Neutrophil (primary cell): ENCODE data around the gene RAB15.

Experiments
- H3K27ac ChIP-seq: fragments of 200-600 bp; sonication (generic); 2 replicates; pipeline ENCODE4 v1.5.1; 2016; ENCODE audit warnings: mild to moderate bottlenecking, moderate library complexity
- H3K27me3 ChIP-seq: fragments of 200-600 bp; sonication (generic); 2 replicates; pipeline ENCODE4 v1.6.0; 2016; ENCODE audit warnings: mild to moderate bottlenecking
- H3K36me3 ChIP-seq: fragments of 200-600 bp; sonication (generic); 2 replicates; pipeline ENCODE4 v1.5.1; 2017
- H3K4me1 ChIP-seq, 2 experiments: fragments of 200-600 bp in 1 of 2; sonication (generic) in 1 of 2; 1 replicate in 1 of 2; 2 replicates in 1 of 2; pipeline versions ENCODE4 v1.5.1 to v1.6.1; 2013 to 2016; ENCODE audit warnings: low read depth in 1 of 2, low read length in 1 of 2, mild to moderate bottlenecking in 1 of 2, moderate library complexity in 1 of 2; ENCODE audit not compliant: control insufficient read depth in 1 of 2, insufficient read depth in 1 of 2
- H3K4me3 ChIP-seq, 2 experiments: fragments of 200-600 bp in 1 of 2; sonication (generic) in 1 of 2; 1 replicate in 1 of 2; 2 replicates in 1 of 2; pipeline ENCODE4 v1.5.1; 2013 to 2016; ENCODE audit warnings: low read depth in 1 of 2, low read length in 1 of 2, mild to moderate bottlenecking in 1 of 2, moderate library complexity in 1 of 2
- H3K9me3 ChIP-seq: fragments of 200-600 bp; sonication (generic); 2 replicates; pipeline ENCODE4 v1.5.1; 2016
- TF ChIP-seq, protein P1 (sequence below): fragments of 200-600 bp; sonication (generic); IDR thresholded peaks from 2 replicates; pipeline ENCODE4 v1.5.1; 2016; ENCODE audit warnings: antibody characterized with exemption

The RAB15 gene

DNA sequence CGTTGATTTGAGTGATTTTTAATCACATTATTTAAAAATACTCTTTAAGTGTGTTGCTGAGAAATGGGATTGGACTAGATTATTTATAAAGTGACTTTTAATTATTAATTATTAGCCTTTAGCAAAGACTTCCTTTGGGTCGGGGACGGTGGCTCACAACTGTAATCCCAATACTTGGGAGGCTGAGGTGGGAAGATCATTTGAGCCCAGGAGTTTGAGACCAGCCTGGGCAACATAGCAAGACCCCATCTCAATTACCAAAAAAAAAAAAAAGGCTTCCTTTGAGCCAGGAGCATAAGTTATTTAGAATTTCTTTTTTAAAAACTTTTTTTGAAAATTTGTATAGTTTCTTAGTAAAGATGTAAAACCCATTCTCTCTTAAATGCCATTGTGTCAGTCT, 49.1 kb downstream of the RAB15 start:
- H3K36me3 ChIP-seq, result peaks cover 38% of the 10 kb centered on the region
- H3K27me3 ChIP-seq, result no peaks in the 10 kb centered on the region
- H3K9me3 ChIP-seq, result no peaks in the 10 kb centered on the region
- H3K4me3 ChIP-seq, result no peak overlapping the region
- no peak overlapping the region for H3K27ac ChIP-seq
- no peaks in the 10 kb centered on the region for H3K4me1 ChIP-seq
- TF ChIP-seq, protein P1, sequence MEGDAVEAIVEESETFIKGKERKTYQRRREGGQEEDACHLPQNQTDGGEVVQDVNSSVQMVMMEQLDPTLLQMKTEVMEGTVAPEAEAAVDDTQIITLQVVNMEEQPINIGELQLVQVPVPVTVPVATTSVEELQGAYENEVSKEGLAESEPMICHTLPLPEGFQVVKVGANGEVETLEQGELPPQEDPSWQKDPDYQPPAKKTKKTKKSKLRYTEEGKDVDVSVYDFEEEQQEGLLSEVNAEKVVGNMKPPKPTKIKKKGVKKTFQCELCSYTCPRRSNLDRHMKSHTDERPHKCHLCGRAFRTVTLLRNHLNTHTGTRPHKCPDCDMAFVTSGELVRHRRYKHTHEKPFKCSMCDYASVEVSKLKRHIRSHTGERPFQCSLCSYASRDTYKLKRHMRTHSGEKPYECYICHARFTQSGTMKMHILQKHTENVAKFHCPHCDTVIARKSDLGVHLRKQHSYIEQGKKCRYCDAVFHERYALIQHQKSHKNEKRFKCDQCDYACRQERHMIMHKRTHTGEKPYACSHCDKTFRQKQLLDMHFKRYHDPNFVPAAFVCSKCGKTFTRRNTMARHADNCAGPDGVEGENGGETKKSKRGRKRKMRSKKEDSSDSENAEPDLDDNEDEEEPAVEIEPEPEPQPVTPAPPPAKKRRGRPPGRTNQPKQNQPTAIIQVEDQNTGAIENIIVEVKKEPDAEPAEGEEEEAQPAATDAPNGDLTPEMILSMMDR, result no peak

GRCh38 chr14:64920465-64920864, 51.7 kb downstream of the RAB15 start:
- Histone ChIP-seq H3K27me3 (no peaks in the 10 kb centered on the region), H3K27ac (no peak overlapping the region), H3K9me3 (no peaks in the 10 kb centered on the region), H3K4me3 (no peak overlapping the region), H3K4me1 (peaks cover 9% of the 10 kb centered on the region in 2 experiments), H3K36me3 (peaks cover 17% of the 10 kb centered on the region)
- TF ChIP-seq, protein P1, result no peak

DNA sequence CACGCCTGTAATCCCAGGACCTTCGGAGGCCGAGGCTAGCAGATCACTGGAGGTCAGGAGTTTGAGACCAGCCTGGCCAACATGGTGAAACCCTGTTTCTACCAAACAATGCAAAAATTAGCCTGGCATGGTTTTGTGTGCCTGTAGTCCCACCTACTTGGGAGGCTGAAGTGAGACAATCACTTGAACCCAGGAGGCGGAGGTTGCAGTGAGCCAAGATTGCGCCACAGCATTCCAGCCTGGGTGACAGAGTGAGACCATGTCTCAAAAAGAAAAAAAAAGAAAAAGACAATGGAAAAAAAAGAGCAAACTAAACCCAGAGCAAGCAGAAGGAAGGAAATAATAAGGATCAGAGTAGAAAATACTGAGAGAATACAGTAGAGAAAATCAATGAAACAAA, 52.5 kb downstream of the RAB15 start:
- H3K27ac ChIP-seq, result no peak overlapping the region
- peaks cover 17 to 18% of the 10 kb centered on the region in 2 experiments for H3K4me1 ChIP-seq
- TF ChIP-seq, protein P1, result no peak
- no peaks in the 10 kb centered on the region for H3K27me3 ChIP-seq
- peaks cover 9% of the 10 kb centered on the region for H3K36me3 ChIP-seq
- no peak overlapping the region for H3K4me3 ChIP-seq
- no peaks in the 10 kb centered on the region for H3K9me3 ChIP-seq

- Histone ChIP-seq H3K4me1 (peaks cover 17 to 18% of the 10 kb centered on the region in 2 experiments), H3K4me3 (no peak overlapping the region), H3K36me3 (peaks cover 5% of the 10 kb centered on the region), H3K27ac (no peak overlapping the region), H3K27me3 (no peaks in the 10 kb centered on the region), H3K9me3 (no peaks in the 10 kb centered on the region)
- TF ChIP-seq, protein P1, result no peak
Observed at GRCh38 chr14:64919215-64919614, 52.9 kb downstream of the RAB15 start.

DNA sequence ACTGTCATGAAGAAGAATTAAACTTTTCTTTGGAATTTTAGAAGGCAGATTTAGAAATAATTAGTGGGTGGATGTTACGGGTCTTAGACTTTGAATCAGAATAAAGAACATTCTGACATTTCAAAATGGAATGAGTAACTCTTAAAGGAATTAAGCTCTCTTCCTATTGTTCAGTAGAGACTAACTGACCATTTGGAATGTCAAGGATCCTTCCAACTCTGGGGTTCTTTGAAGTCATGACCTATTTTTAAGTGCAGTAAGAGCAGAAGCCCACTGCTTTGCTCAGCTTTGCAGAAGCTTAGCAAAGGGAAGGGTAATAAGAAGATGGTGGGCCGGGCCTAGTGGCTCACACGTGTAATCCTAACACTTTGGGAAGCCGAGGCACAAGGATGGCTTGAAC, 53.9 kb downstream of the RAB15 start:
- H3K4me1 ChIP-seq, result peaks cover 24 to 25% of the 10 kb centered on the region in 2 experiments
- no peaks in the 10 kb centered on the region for H3K36me3 ChIP-seq
- H3K9me3 ChIP-seq, result no peaks in the 10 kb centered on the region
- TF ChIP-seq, protein P1, result no peak
- H3K4me3 ChIP-seq, result no peak overlapping the region
- no peak overlapping the region for H3K27ac ChIP-seq
- H3K27me3 ChIP-seq, result no peaks in the 10 kb centered on the region

- H3K9me3 ChIP-seq, result no peaks in the 10 kb centered on the region
- H3K4me1 ChIP-seq, result peaks cover 24 to 25% of the 10 kb centered on the region in 2 experiments
- no peaks in the 10 kb centered on the region for H3K36me3 ChIP-seq
- H3K27me3 ChIP-seq, result peaks cover 3% of the 10 kb centered on the region
- peak overlapping the region; percentile 90 to 92 for H3K4me3 ChIP-seq
- TF ChIP-seq, protein P1, result no peak
- peak overlapping the region; percentile 95 for H3K27ac ChIP-seq
Observed at GRCh38 chr14:64915797-64916196, 56.3 kb downstream of the RAB15 start.
